CD14-positive monocyte (primary cell): ENCODE measurements around the gene CYB5R4. TPM values are rescaled to one million over a fixed set of nuclear protein-coding genes. Genes with fewer than 3 reads are reported as not detected.
A peak's percentile ranks its signal among the peaks of the same experiment; 100 is the strongest.
"Not testable (repeated sequence)": the region's sequence is repeated elsewhere in the genome, so short reads cannot be mapped to it uniquely, and the experiment has no call there.

Experiments
- DNase-seq, 3 donors: peaks; one replicate each; pipeline ENCODE4 v3.0.0-alpha.2; 2011 to 2022
- H2AFZ ChIP-seq: 2 replicates; pipeline ENCODE4 v1.6.0; 2012; ENCODE audit warnings: mild to moderate bottlenecking, low read depth, low read length, inconsistent platforms; ENCODE audit not compliant: insufficient read depth, poor library complexity, severe bottlenecking
- H3K27ac ChIP-seq, 2 donors: 1 replicate in 1 of 2; 2 replicates in 1 of 2; pipeline ENCODE4 v1.5.1; 2012 to 2013; ENCODE audit warnings: low read length in 2 of 2, control low read depth in 1 of 2, inconsistent platforms in 1 of 2, low read depth in 1 of 2, mild to moderate bottlenecking in 1 of 2
- H3K27me3 ChIP-seq, 2 donors: one replicate each; pipeline versions ENCODE4 v1.6.0 to v1.6.1; 2011 to 2013; ENCODE audit warnings: low read length in 2 of 2; ENCODE audit not compliant: control insufficient read depth in 2 of 2, insufficient read depth in 2 of 2
- H3K36me3 ChIP-seq, 2 donors: replicated peaks in 1 of 2; 1 replicate in 1 of 2; 2 replicates in 1 of 2; pipeline versions ENCODE4 v1.5.1 to v1.6.1; 2012 to 2013; ENCODE audit warnings: low read length in 2 of 2, control low read depth in 1 of 2, inconsistent platforms in 1 of 2, mild to moderate bottlenecking in 1 of 2; ENCODE audit not compliant: insufficient read depth in 2 of 2, control insufficient read depth in 1 of 2
- H3K4me1 ChIP-seq, 2 donors: 1 replicate in 1 of 2; 2 replicates in 1 of 2; pipeline versions ENCODE4 v1.5.1 to v1.6.1; 2012 to 2013; ENCODE audit warnings: low read length in 2 of 2, control low read depth in 1 of 2, inconsistent platforms in 1 of 2, mild to moderate bottlenecking in 1 of 2, moderate library complexity in 1 of 2; ENCODE audit not compliant: insufficient read depth in 2 of 2, control insufficient read depth in 1 of 2
- H3K4me2 ChIP-seq: replicated peaks from 2 replicates; pipeline ENCODE3; 2012; ENCODE audit warnings: low read length, moderate library complexity, mild to moderate bottlenecking; ENCODE audit not compliant: poor library complexity, severe bottlenecking; ENCODE audit errors: extremely low read depth
- H3K4me3 ChIP-seq, 3 experiments: fragments of 200-600 bp in 1 of 3; sonication (generic) in 1 of 3; replicated peaks in 1 of 3; 1 replicate in 2 of 3; 2 replicates in 1 of 3; pipeline ENCODE4 v1.5.1; 2011 to 2013; ENCODE audit warnings: low read length in 3 of 3, mild to moderate bottlenecking in 3 of 3, control low read depth in 2 of 3, low read depth in 2 of 3, inconsistent platforms in 1 of 3, moderate library complexity in 1 of 3
- H3K79me2 ChIP-seq: 2 replicates; pipeline ENCODE4 v1.6.0; 2012; ENCODE audit warnings: mild to moderate bottlenecking, control low read depth, inconsistent platforms, low read length, moderate library complexity; ENCODE audit not compliant: insufficient read depth
- H3K9ac ChIP-seq: 2 replicates; pipeline ENCODE4 v1.6.0; 2017; ENCODE audit warnings: low read length, mild to moderate bottlenecking; ENCODE audit not compliant: insufficient read depth, poor library complexity, severe bottlenecking
- H3K9me3 ChIP-seq, 2 donors: replicated peaks in 1 of 2; 1 replicate in 1 of 2; 2 replicates in 1 of 2; pipeline versions ENCODE4 v1.5.1 to v1.6.1; 2012 to 2013; ENCODE audit warnings: low read length in 2 of 2, control low read depth in 1 of 2; ENCODE audit not compliant: control insufficient read depth in 1 of 2, insufficient read depth in 1 of 2
- H4K20me1 ChIP-seq: 2 replicates; pipeline ENCODE4 v1.6.0; 2012; ENCODE audit warnings: mild to moderate bottlenecking, low read length, control low read depth, moderate library complexity; ENCODE audit not compliant: insufficient read depth
- H3K27ac Mint-ChIP-seq, 7 donors: one replicate each; pipeline ENCODE4 v1.8.0; 2020; ENCODE audit warnings: mild to moderate bottlenecking in 7 of 7, mixed read lengths in 7 of 7, moderate library complexity in 6 of 7, inconsistent platforms in 2 of 7
- H3K27me3 Mint-ChIP-seq, 3 donors: one replicate each; pipeline ENCODE4 v1.8.0; 2021 to 2022; ENCODE audit warnings: low read depth in 3 of 3, mild to moderate bottlenecking in 3 of 3, mixed read lengths in 3 of 3, moderate library complexity in 3 of 3, inconsistent platforms in 1 of 3
- H3K36me3 Mint-ChIP-seq, 2 donors: one replicate each; pipeline ENCODE4 v1.8.0; 2020; ENCODE audit warnings: mixed read lengths in 2 of 2, inconsistent platforms in 1 of 2, mild to moderate bottlenecking in 1 of 2
- H3K4me1 Mint-ChIP-seq: one replicate; pipeline ENCODE4 v1.8.0; 2020; ENCODE audit warnings: mild to moderate bottlenecking, mixed read lengths
- H3K4me3 Mint-ChIP-seq, 2 donors: one replicate each; pipeline ENCODE4 v1.8.0; 2020; ENCODE audit warnings: mild to moderate bottlenecking in 2 of 2, mixed read lengths in 2 of 2, moderate library complexity in 1 of 2
- H3K9me3 Mint-ChIP-seq, 7 donors: one replicate each; pipeline ENCODE4 v1.8.0; 2020 to 2022; ENCODE audit warnings: mixed read lengths in 7 of 7, mild to moderate bottlenecking in 6 of 7, moderate library complexity in 6 of 7, inconsistent platforms in 2 of 7
- WGBS: methylation state at CpG from one replicate; pipeline ENCODE4 v1.1.5; 2013; ENCODE audit warnings: missing lambda C conversion rate; ENCODE audit not compliant: insufficient coverage; 5-methylcytosine and 5-hydroxymethylcytosine counted together
- intact Hi-C, 2 donors: fragments of 100-400 bp; cut with micrococcal nuclease; formaldehyde crosslinking; loops; one replicate each; pipeline versions ENCODE4 v1.15.0 to v1.15.1; 2023
- polyA plus RNA-seq, 3 donors: library from polyadenylated mRNA; depleted of rRNA in 1 of 3; unstranded in 2 of 3; stranded (reverse) in 1 of 3; fragments of 300-500 nt in 2 of 3; fragments of >200 nt in 1 of 3; fragmentation: Illumina TruSeq in 2 of 3; gene quantifications; 1 replicate in 2 of 3; 2 replicates in 1 of 3; pipeline ENCODE4 v1.2.3, GENCODE V29; 2012 to 2021
- TF ChIP-seq, protein P1 (sequence below): fragments of 200-600 bp; IDR thresholded peaks from one replicate; pipeline ENCODE4 v1.8.0; 2022; ENCODE audit warnings: antibody characterized with exemption, mild to moderate bottlenecking

The CYB5R4 gene
- polyA plus RNA-seq, 3 donors, result 30.5 to 120 (median 116) TPM

DNA sequence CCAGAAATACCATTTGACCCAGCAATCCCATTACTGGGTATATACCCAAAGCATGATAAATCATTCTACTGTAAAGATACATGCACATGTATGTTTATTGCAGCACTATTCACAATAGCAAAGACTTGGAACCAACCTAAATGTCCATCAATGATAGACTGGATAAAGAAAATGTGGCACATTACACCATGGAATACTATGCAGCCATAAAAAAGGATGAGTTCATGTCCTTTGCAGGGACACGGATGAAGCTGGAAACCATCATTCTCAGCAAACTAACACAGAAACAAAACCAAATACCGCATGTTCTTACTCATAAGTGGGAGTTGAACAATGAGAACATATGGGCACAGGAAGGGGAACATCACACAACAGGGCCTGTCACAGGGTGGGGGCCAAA is 88.5 kb downstream of the CYB5R4 start:
- H3K4me3 Mint-ChIP-seq, H2AFZ ChIP-seq, H3K27me3 ChIP-seq, DNase-seq, H3K79me2 ChIP-seq, H3K4me1 ChIP-seq, H4K20me1 ChIP-seq, H3K27ac Mint-ChIP-seq, H3K4me2 ChIP-seq, H3K4me1 Mint-ChIP-seq, H3K27ac ChIP-seq, H3K27me3 Mint-ChIP-seq, H3K9ac ChIP-seq, H3K9me3 ChIP-seq, H3K4me3 ChIP-seq, intact Hi-C loops: not testable (repeated sequence)
- peaks cover 3 to 26% of the 10 kb centered on the region in 2 donors for H3K36me3 ChIP-seq
- peaks cover 8 to 30% (median 23%) of the 10 kb centered on the region in 7 donors for H3K9me3 Mint-ChIP-seq
- WGBS, result no CpG with 5 or more reads among the region's 2 CpGs
- H3K36me3 Mint-ChIP-seq, result peaks cover 31 to 33% of the 10 kb centered on the region in 2 donors

DNA sequence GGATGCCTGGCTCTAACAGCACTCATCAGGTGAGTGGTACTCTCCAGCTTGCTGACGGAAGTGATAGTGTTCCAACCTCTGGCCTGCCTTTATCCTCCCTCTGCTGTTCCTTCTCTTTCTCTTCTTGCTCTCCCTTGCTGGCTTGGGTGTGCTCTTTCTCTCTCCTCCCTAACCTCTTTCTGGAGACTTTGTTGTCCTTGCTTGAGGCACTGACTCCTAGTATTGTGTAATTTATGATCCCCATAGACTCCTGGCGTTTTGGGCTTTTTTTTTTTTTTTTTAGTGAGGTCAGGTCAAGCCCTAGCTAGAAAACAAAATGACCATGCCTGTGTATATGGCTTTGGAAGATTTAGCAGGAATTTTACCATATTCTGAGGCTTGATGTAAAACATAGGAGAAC is 89.4 kb downstream of the CYB5R4 start:
- Mint-ChIP-seq H3K4me3 (no peak overlapping the region), H3K36me3 (peaks cover 24 to 26% of the 10 kb centered on the region in 2 donors), H3K4me1 (no peaks in the 10 kb centered on the region), H3K9me3 (peaks cover 6 to 21% (median 20%) of the 10 kb centered on the region in 7 donors), H3K27me3 (peaks cover 0 to 2% (median 2%) of the 10 kb centered on the region in 3 donors), H3K27ac (peak overlapping the region in 3 of 7 donors; percentile 31 to 73 (median 61))
- H3K27ac ChIP-seq, result no peak overlapping the region
- no peak for DNase-seq
- no peak overlapping the region for H3K9ac ChIP-seq
- no peak overlapping the region for H3K4me3 ChIP-seq
- H3K4me1 ChIP-seq, result no peaks in the 10 kb centered on the region
- intact Hi-C loops, result no loop called here
- H4K20me1 ChIP-seq, result no peaks in the 10 kb centered on the region
- TF ChIP-seq, protein P1, sequence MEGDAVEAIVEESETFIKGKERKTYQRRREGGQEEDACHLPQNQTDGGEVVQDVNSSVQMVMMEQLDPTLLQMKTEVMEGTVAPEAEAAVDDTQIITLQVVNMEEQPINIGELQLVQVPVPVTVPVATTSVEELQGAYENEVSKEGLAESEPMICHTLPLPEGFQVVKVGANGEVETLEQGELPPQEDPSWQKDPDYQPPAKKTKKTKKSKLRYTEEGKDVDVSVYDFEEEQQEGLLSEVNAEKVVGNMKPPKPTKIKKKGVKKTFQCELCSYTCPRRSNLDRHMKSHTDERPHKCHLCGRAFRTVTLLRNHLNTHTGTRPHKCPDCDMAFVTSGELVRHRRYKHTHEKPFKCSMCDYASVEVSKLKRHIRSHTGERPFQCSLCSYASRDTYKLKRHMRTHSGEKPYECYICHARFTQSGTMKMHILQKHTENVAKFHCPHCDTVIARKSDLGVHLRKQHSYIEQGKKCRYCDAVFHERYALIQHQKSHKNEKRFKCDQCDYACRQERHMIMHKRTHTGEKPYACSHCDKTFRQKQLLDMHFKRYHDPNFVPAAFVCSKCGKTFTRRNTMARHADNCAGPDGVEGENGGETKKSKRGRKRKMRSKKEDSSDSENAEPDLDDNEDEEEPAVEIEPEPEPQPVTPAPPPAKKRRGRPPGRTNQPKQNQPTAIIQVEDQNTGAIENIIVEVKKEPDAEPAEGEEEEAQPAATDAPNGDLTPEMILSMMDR, result no peak
- H3K79me2 ChIP-seq, result no peaks in the 10 kb centered on the region
- no peaks in the 10 kb centered on the region for H3K27me3 ChIP-seq
- no peaks in the 10 kb centered on the region for H3K9me3 ChIP-seq
- H2AFZ ChIP-seq, result no peak overlapping the region
- WGBS, result 100% methylated on average over 1 of the region's 2 CpGs
- no peak overlapping the region for H3K4me2 ChIP-seq
- peaks cover 0 to 26% of the 10 kb centered on the region in 2 donors for H3K36me3 ChIP-seq

DNA sequence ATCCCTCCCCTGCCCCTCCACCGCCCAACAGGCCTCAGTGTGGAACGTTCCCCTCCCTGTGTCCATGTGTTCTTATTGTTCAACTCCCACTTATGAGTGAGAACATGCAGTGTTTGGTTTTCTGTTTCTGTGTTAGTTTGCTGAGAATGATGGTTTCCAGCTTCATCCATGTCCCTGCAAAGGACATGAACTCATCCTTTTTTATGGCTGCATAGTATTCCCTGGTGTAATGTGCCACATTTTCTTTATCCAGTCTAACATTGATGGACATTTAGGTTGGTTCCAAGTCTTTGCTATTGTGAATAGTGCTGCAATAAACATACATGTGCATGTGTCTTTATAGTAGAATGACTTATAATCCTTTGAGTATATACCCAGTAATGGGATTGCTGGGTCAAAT is 91.9 kb downstream of the CYB5R4 start:
- intact Hi-C loops, H3K27ac ChIP-seq, H4K20me1 ChIP-seq, H3K4me1 ChIP-seq, H3K4me3 ChIP-seq, H3K27me3 ChIP-seq, H3K9me3 Mint-ChIP-seq, H3K79me2 ChIP-seq, H3K9me3 ChIP-seq, H3K4me3 Mint-ChIP-seq, H3K4me2 ChIP-seq, H2AFZ ChIP-seq, H3K27me3 Mint-ChIP-seq, H3K27ac Mint-ChIP-seq, H3K9ac ChIP-seq, DNase-seq, H3K4me1 Mint-ChIP-seq: not testable (repeated sequence)
- peaks cover 19 to 52% of the 10 kb centered on the region in 2 donors for H3K36me3 ChIP-seq
- peaks cover 43 to 44% of the 10 kb centered on the region in 2 donors for H3K36me3 Mint-ChIP-seq
- WGBS, result no CpG with 5 or more reads among the region's 2 CpGs
